Activated T-helper 1 cell treated with Interleukin-2 at 50 U/mL for 16 hours (primary cell): Measurements from ENCODE around the gene HIGD2A.

Experiments used
- DNase-seq: peaks from one replicate; pipeline ENCODE4 v3.0.0-alpha.2; 2020; ENCODE audit warnings: low read depth

The HIGD2A gene

DNA sequence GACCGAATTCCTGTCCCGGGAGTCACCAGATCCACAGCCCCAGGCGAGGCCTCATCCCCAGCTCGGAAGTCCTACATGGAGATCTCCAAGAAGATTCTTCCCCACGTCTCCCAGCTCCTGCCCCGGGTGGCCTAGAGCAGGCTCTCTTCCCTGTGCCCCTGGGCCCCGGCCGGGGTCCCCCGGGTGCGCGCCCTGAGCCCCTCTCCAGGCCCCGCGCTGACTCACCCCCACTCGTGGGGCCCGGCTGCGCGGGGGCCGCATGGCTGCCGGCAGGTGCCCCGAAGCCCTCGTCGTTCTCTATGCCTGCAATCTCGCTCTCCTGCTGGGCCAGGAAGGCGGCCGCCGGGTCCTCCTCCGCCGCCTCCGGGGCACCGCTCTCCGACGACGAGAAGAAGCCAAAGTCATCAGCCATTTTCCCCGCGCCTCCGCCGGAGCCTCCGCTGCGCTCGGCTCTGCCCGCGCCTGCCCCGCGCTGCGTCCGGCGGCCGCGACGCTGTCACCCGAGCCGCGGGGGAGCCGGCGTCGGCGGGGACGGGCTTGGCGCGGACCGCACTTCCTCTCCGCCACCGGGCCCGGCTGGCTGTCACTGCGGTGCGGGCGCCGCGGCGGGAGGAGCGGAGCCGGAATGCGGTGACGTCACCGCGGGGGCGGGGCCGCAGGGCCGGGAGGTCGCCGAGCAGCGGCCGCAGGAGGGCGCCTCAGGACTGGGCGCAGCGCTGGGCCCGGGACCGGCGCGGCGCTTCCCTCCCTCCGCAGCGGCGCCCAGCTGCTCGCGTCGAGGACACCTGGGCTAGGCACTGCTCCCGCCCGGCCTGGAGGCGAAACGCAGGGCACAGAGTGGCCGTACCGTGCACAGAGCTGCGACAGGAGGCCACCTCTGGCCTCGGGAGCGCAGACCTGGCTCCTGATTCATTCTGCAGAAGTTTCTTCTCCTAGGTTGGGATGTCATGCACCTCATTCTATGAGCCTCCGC, 27.7 kb downstream of the HIGD2A start, which contains the start of gene CLTB:
Gene CLTB, minus strand, starts transcription at position 588 of the 973 bp plus-strand sequence. Its CDS starts 176 bp downstream, at position 412.
- DNase-seq = peak; percentile 91

DNA sequence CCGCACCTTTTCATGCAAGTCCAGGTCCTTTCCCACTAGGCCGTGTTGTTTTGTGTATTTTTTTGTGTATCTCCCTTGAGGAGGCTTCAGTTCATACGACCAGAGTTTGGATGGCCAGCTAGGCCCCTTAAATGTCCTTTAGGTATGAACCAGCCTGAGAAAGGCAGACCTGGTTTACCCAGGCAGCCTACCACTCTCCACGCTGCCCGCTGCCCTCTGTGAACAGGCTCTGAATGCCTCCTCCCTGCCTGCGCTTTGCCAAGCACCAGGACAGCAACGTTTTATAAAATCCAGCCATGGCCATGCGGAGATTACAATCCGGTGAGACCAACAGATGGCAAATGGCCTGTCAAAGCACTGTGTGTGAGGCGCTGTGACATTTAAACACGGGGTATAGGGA, 28.4 kb downstream of the HIGD2A start:
- no peak for DNase-seq

DNA sequence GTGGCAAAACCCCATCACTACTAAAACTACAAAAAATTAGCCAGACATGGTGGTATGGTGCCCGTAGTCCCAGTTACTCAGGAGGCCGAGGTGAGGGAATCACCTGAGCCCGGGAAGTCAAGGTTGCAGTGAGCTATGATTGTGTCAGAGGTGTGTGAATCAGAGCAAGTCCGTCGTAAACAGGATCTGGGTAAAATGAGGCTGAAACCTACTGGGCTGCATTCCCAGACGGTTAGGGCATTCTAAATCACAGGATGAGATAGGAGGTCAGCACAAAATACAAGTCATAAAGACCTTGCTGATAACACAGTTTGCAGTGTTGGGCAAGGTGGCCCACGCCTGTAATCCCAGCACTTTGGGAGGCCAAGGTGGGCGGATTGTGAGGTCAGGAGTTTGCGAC, 29.7 kb downstream of the HIGD2A start:
- no peak for DNase-seq

DNA sequence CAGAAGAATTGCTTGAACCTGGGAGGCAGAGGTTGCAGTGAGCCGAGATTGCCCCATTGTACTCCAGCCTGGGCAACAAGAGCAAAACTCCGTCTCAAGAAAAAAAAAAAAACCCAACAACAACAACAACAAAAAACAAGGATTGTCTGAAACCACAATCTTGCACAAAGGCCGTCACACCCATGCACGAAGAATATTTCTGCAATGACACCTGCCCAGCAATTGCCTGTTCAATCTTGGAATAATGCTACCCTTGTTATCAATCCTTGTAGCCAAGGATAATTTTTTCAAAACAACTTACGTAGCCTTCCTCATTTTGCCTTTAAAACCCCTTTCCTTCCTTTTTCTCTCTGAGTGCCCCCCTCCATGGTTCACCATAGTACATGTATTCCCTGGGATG, 31.5 kb downstream of the HIGD2A start:
- DNase-seq = no peak

DNA sequence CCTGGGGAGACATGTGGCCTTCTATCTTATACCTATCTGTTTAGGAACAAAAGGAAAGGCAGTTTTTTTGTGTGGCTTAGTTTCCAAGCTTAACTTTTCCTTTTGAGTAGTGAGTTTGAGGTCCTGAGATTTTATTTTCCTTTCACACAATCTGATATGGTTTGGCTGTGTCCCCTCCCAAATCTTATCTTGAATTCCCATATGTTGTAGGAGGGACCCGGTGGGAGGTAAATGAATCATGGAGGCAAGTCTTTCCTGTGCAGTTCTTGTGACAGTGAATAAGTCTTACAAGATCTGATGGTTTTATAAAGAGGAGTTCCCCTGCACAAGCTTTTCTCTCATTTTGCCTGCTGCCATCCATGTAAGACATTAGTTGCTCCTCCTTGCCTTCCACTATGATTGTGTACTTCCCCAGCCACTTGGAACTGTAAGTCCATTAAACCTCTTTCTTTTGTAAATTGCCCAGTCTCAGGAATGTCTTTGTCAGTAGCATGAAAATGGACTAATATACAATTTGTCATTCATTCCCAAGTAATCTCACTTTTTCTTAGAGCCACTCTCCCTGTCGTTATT, 32.5 kb downstream of the HIGD2A start:
- no peak for DNase-seq

DNA sequence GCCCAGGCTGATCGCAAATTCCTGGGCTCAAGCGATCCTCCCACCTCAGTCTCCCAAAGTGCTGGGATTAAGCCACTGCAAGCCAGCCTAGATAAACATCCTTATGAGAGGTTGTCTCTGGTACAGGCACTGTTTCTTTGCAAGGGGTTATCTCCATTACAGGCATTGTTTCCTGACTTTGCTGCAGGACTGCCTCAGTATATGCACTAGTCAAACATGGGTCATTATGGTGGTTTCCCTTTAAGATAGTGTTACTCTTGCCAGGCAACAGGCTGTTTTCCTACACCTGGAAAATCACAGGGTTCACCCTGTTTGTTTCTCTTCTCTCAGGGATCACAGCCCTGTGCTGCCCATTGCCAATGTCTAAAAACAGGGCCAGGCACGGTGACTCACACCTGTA, 35.6 kb downstream of the HIGD2A start:
- no peak for DNase-seq

DNA sequence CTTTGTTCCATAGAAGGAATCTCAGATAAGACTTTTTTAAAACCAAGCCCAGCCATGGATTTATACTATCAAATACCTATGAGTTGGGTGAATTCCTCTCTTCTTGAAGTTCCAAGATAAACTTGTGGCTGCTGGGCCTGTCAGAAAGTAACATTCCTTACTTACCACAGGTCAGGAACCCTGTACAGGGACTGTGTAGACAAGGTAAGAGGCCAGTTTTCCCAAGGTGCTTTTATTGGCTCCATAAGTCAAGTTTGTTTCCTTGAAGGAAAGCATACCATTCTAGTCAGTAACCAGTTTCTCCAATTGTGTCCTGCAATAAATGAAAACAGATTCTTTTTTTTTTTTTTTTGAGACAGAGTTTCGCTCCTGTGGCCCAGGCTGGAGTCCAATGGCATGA, 36.6 kb downstream of the HIGD2A start:
- DNase-seq = no peak

DNA sequence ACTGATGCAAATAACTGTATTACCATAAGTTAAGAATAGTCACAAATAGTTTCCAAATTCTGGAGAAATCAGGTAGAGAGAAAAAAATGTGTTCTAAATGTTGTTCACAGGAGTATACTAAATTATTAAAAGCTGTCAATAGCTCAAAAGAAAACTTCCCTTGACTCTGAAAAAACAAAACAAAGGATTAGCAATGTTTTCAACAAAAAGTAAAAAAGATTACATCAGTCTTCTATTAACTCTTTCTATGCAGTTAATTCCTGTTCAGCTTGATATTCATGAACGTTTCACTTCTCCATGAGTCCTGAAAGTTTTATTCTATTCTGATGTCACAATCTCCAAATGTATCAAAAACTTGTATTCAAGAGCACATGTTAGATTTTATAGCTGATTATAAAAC, 37.2 kb downstream of the HIGD2A start:
- no peak for DNase-seq

DNA sequence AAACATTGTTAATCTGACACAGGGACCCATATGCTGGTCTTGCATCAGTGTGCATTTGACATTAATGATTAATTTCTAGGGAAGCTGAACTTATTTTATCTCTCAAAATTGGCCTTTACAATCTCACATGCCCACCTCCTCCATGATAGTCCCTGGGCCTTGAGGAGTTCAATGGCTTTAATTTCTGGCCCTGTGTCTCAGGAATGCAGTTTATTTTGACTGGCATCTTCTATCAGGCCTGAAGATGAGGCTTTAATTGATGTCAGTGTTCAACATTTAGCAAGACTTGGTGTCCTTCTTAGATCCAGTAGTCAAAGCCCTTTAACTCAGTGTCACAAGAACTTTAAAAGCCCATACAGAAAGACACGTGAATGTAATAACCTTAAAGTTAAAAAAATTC, 38.3 kb downstream of the HIGD2A start:
- DNase-seq = no peak

DNA sequence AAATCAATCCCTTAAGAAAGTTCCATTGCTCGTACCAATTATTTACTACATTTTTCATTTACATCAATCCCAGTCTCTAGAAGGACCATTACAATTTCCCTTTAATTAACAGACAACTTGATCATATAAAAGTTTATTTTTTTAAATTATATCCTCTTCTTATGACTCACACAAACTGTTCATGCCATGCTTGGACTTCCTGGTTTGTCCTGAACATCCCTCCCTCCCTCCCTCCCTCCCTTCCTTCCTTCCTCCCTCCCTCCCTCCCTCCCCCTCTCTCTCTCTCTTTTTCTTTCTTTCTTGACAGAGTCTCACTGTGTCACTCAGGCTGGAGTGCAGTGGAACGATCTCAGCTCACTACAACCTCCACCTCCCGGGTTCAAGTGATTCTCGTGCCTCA, 39.4 kb downstream of the HIGD2A start:
- no peak for DNase-seq

DNA sequence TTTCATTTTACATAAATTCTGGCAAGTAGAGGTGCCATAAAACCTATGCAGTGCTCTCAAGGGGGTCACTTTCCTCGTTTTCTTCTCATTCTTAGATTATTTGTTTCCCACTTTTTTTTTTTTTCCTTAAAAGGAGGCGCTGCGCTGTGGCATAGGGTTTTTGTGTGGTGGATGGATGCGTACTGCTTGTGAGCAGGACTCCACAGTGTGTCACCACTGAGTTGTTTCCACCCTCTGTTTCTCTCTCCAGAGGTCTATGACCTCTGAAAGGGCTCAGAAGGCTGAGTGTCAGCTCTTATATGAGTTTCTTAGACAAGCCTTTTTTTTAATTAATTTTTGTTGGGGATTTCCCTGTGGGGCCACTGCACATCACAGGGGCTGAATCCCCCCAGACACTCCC, 41.4 kb downstream of the HIGD2A start:
- no peak for DNase-seq

DNA sequence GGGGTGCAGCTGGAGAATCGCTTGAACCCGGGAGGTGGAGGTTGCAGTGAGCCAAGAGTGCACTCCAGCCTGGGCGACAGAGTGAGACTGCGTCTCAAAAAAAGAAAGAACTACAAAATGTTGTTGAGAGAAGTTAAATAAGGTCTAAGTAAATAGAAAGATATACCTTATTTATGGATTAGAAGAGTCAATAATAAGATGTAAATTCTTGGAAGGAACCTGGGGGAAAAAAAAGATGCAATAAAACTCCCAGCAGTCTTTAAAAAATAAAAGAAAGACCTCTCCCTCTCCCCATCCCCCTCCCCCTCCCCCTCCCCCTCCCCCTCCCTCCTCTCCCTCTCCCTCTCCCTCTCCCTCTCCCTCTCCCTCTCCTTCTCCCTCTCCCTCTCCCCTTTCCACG, 44.2 kb downstream of the HIGD2A start:
- no peak for DNase-seq

DNA sequence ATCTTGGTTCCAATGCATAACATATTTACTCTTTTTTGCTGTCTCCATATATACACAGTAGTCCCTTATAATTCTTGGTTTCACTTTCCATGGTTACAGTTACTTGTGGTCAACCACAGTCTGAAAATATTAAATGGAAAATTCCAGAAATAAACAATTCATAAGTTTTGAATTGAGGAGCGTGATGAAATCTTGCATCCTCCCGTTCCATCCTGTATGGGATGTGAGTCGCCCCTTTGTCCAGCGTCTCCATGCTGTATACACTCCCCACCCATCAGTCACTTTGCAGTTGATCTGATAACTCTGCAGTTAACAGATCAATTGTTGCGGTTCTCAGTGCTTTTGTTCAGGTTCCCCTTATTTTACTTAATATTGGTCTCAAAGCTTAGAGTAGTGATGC, 48.1 kb downstream of the HIGD2A start:
- DNase-seq = no peak

DNA sequence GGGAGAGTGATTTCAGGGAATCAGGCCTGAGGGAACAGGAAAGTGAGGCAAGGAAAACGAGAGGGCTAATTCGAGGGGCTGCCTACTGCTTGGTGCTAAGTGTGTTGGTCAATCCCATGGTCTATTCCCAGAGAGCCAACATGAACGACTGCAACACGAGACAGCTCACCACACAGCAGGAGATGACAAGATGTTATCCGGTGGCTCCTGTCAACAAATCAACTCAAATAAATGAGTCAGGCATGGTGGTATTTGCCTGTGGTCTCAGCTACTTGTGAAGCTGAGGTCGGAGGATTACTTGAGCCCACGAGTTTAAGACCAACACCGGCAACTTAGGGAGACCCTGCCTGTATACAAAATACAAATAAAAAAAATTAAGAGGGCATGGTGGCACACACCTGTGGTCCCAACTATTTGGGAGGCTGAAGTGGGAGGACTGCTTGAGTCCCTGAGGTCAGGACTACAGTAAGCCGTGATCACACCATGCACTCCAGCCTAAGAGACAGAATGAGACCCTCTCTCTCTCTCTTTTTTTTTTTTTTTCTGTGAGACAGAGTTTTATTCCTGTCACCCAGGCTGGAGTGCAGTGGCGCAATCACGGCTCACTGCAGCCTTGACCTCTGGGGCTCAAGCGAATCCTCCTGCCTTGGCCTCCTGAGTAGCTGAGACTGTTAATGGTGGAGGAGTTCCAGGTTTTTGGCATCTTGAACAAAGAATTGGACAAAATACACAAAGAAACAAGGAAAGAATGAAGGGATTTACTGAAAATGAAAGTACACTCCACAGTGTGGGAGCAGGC, 50.6 kb downstream of the HIGD2A start:
- DNase-seq = no peak
